8988T (cell line): ENCODE measurements around the gene C12orf43.

Experiments
- DNase-seq: peaks from one replicate; pipeline ENCODE4 v3.0.0; 2011

The C12orf43 gene

GRCh38 chr12:121030576-121031212, 14.4 kb upstream of the C12orf43 start:
- DNase-seq = no peak

- DNase-seq = no peak
These were observed 10.2 kb upstream of the C12orf43 start for GRCh38 chr12:121026274-121027045.

- DNase-seq = no peak
These were observed 9.3 kb upstream of the C12orf43 start for GRCh38 chr12:121025442-121026226.

GRCh38 chr12:121023799-121024198, 7.5 kb upstream of the C12orf43 start:
- no peak for DNase-seq

- no peak for DNase-seq
These were observed 6.4 kb upstream of the C12orf43 start for GRCh38 chr12:121022713-121023112.

- DNase-seq = no peak
These were observed 5.5 kb upstream of the C12orf43 start for GRCh38 chr12:121021754-121022153.

GRCh38 chr12:121018860-121019617, 2.8 kb upstream of the C12orf43 start:
- DNase-seq = no peak

- DNase-seq = no peak
These were observed 1.7 kb upstream of the C12orf43 start for GRCh38 chr12:121017966-121018491.

- DNase-seq = no peak
These were observed 2.6 kb downstream of the C12orf43 start for GRCh38 chr12:121013715-121014114.

GRCh38 chr12:121011820-121012219, 4.5 kb downstream of the C12orf43 start:
- no peak for DNase-seq

GRCh38 chr12:121010860-121011259, 5.4 kb downstream of the C12orf43 start:
- no peak for DNase-seq

- peak; percentile 60 for DNase-seq
These were observed 6.5 kb downstream of the C12orf43 start for GRCh38 chr12:121009741-121010140.

- DNase-seq = no peak
These were observed 7.8 kb downstream of the C12orf43 start for GRCh38 chr12:121008347-121009098.

- peak; percentile 65 for DNase-seq
These were observed 10.9 kb downstream of the C12orf43 start for GRCh38 chr12:121005346-121005815.

- no peak for DNase-seq
These were observed 12.0 kb downstream of the C12orf43 start for GRCh38 chr12:121004253-121004815.

- DNase-seq = no peak
These were observed 12.6 kb downstream of the C12orf43 start for GRCh38 chr12:121003650-121004049.

- no peak for DNase-seq
These were observed 14.3 kb downstream of the C12orf43 start for GRCh38 chr12:121001841-121002483.

- DNase-seq = no peak
These were observed 15.2 kb downstream of the C12orf43 start for GRCh38 chr12:121001060-121001459.

- no peak for DNase-seq
These were observed 15.8 kb downstream of the C12orf43 start for GRCh38 chr12:121000530-121000929.

- no peak for DNase-seq
These were observed 16.8 kb downstream of the C12orf43 start for GRCh38 chr12:120999191-121000120.
